HG02943 (cell line): ENCODE measurements around the gene GLB1L3.
"Not testable (repeated sequence)": the region's sequence is repeated elsewhere in the genome, so short reads cannot be mapped to it uniquely, and the experiment has no call there.

Experiments used
- ATAC-seq: cut with Tn5 transposase; IDR thresholded peaks from one replicate; pipeline ENCODE4 v1.9.1; 2021; ENCODE audit warnings: mild to moderate bottlenecking, low read depth, moderate library complexity; ENCODE audit not compliant: unreplicated experiment

Gene GLB1L3

GRCh38 chr11:134250675-134251074 is 25.5 kb upstream of the GLB1L3 start:
- ATAC-seq: no peak

DNA sequence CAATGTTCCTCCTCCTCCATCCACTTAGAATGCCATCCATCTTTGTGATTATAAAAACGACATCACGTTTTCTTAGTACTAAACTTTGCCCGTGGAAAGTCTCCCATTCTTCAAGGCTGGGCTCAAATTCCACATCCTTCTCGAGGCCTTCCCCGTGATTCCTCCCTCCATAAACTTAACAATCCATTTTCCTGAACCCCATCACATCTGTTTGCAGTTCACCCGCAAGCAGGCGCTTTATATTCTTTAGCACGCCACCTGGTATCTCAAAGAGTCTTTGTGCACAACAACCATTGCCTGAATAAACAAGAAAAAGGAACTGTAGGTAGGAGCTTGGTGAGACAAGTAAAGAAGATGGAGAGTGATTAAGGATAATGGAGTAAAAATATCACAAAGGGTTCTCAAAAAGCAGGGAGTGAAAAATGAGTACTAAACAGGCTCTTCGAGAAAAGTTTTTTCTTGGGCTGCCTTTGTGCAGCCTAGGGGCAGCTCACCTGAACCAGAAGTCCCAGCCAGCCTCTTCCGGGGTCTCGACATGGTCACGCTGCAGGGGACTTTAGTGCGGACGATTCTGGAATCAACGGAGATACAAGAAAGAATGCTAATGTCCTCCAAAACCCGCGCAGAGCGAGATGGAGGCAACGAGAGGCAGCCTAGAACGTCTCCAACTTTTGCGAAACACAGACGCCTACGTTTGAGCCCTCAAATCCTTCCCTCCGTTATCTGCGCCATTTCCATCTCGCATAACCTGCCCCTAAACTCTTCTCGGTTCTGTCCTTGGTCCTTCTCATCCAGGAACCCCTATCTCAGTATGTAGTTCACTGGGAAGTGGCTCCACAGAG is 23.6 kb upstream of the GLB1L3 start:
- peak; percentile 30 for ATAC-seq

DNA sequence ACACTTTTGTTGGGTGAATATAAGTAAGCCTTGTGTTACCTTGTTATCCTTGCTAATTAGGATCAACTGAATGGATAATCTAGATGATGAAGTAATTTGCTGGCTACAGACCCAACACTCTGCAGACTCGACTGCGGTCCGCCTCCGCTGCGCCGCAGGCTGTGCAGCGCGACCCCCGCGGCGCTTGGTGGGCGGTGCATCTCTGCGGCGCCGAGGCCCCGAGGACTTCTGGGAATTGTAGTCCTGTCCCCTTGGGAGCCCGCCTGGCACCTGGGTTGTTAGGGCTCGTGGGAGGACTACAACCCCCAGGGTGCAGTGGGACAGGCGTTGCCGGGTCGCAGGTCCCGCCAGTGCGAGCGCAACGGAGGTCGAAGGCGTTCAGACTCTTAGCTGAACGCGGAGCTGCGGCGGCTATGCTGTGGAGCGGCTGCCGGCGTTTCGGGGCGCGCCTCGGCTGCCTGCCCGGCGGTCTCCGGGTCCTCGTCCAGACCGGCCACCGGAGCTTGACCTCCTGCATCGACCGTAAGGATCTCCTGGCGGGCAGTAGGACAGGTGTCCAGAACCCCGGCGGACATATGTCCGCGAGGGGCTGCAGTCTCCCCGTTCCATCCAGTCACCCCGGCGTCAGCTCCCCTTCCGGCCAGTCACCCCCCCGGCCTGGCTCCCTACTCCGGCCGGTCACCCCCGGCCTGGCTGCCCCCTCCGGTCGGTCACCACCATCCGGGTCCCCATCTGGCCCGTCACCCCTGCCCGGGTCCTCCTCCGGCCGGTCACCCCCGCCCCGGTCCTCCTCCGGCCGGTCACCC is 22.8 kb upstream of the GLB1L3 start, which contains the start of the genes ACAD8 and THYN1:
Gene ACAD8 (plus strand): TSS at position 381 of the 806 bp plus-strand sequence. CDS start 33 bp downstream, at position 414.
Gene THYN1 (minus strand): TSS at position 165 of the 806 bp plus-strand sequence. CDS start 470 bp downstream, outside the sequence.
- ATAC-seq: peak; percentile 99

- no peak for ATAC-seq
Observed at GRCh38 chr11:134254433-134255183, 21.6 kb upstream of the GLB1L3 start.

GRCh38 chr11:134255184-134255561 is 21.0 kb upstream of the GLB1L3 start:
- ATAC-seq: not testable (repeated sequence)

- ATAC-seq: no peak
Observed at GRCh38 chr11:134257101-134257500, 19.1 kb upstream of the GLB1L3 start.

- ATAC-seq: no peak
Observed at GRCh38 chr11:134258577-134258976, 17.6 kb upstream of the GLB1L3 start.

DNA sequence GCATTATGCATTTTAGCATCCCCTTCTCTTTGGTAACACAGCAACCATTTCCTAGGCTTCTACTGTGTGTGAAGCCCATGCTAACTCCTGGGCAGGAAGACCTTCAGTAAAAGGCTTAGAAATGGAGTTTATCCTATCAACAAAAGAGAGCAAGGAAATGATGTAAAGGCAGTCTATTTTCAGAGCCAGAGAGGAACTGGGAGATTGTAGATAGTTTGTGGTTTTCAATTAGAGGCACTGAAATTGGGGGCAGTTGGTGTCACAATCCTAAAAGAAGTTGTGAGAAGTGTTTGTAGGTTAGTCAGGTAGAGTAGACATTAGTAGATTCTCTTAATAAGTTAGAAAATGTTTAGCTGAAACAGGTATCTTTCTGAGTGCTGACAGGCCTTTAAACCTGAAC is 15.7 kb upstream of the GLB1L3 start:
- ATAC-seq: no peak

DNA sequence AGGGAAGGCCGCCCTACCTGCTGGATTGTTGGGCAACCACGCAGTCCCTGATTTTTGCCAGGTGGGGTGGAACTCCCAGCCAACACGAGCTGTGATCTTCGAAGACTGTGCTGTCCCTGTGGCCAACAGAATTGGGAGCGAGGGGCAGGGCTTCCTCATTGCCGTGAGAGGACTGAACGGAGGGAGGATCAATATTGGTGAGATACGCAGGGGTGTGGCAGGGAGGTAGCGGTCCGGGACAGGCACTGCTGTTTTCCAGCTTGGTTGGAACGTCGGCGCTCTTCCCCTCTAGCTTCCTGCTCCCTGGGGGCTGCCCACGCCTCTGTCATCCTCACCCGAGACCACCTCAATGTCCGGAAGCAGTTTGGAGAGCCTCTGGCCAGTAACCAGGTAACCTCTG is 15.2 kb upstream of the GLB1L3 start:
- no peak for ATAC-seq

DNA sequence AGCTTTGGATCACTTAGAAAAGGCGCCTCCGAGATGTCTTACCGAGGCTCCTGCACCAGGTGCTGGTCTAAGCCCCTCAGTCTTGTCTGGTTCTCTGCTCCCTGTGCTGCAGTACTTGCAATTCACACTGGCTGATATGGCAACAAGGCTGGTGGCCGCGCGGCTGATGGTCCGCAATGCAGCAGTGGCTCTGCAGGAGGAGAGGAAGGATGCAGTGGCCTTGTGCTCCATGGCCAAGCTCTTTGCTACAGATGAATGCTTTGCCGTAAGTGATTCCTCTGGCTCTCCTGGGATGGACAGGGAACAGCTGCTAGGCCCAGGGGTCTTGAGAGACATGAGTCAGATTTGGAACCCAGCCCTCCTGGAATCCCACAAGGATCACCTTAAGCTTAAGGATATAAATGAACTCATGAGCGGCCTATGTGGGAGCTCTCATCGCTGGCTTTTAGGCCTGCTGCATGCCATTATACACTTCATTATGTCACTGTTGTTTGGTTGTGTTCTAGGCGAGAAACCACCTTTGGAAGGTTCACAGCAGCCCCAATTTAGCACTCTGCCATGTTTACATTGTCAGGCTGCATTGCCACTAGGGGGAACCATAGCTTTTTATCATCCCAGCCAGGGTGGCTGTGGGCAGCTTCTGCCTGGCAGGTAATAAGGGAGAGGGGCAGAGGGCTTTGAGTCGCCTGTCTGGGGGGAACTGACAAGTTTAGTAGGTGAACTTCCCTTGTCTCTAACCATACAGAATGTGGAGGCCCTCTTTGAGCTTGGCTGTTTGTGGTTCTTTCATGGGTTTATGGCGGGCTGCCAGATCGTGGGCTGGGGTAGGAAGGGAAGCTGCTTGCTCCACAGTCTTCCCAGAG is 14.3 kb upstream of the GLB1L3 start:
- ATAC-seq: no peak

DNA sequence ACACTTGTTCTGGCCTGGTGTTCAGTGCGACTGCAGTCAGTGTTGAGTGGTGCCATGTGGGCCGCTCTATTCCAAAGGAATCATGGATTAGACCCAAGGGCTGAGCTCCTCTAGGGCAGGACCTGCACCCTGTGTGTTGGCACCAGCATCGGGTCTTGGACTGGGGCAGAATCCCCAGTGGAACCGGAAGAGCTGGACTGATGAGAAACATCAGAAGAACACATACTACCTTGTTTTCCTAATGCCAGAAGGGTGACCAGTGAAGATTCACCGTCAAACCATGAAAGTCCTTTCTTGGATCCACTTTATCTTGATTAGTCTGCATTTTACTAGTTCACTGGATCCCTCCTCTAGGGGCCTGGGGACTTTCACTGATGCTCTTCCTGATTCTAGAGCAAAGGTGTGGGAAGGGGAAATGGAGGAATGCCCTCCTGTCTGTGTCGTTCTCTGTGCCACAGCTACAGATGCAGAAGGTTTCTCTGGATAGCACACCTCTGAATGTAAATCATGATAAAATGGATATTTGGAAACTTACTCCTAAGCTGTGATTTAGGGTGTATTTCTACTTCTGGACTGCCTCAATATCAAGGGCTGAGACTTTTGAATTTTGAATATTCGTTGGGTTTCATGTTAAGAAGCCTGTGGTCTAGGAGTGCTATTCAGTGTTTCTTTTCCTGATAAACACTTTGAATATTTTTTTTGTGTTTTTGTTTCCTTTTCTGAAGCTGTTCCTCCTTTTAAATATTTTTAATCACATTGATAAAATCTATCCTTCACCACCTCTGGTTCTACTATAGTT is 11.0 kb upstream of the GLB1L3 start:
- no peak for ATAC-seq

- no peak for ATAC-seq
Observed at GRCh38 chr11:134266440-134266839, 9.7 kb upstream of the GLB1L3 start.

DNA sequence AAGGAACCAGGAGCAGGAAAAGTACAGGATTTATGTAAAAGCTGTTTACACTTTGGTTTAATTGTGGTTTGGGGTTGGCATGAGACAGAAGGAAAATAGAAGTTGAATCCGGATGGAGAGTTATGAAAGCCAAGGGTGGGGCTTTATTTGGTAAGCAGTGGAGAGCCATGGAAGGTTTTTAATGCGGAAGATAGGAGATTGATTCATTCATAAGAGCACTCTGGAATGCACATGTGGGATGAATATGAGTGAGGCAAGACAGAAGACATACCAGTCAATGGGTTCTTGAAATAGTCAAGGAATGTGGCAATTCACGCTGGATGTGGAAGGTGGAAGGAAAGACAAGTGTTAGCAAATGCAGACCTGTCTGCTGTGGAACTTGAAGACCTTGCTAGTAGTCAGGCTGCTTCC is 9.3 kb upstream of the GLB1L3 start:
- ATAC-seq: no peak

DNA sequence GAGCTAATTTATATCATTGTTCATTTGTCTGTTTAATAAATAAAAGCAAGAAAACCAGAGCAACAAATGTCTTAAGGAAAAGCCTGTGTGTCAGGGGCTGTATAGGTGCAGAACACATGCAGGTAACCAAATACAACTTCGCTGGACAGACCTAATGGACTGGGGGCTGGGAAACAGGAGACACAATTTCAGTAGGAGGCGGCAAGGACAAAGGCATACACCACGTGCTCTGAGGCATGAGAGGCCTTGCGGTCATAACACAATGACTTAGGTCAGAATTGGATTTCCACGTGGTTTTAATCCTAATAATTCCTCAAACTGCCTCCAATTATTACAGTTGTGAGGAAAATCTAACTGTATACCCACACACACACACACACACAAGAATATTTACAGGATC is 8.7 kb upstream of the GLB1L3 start:
- ATAC-seq: no peak

- no peak for ATAC-seq
Observed at GRCh38 chr11:134267966-134268365, 8.2 kb upstream of the GLB1L3 start.

- no peak for ATAC-seq
Observed at GRCh38 chr11:134270250-134270714, 5.9 kb upstream of the GLB1L3 start.

- no peak for ATAC-seq
Observed at GRCh38 chr11:134271978-134272377, 4.2 kb upstream of the GLB1L3 start.

- ATAC-seq: no peak
Observed at GRCh38 chr11:134272381-134273316, 3.5 kb upstream of the GLB1L3 start.
